Activated naive CD4-positive, alpha-beta T cell treated with anti-CD3 and anti-CD28 coated beads, Interleukin-2, amount 50 U/mL, for 24 hours (primary cell): ENCODE data around the gene SEMA5A.

Experiments
- H3K27ac Mint-ChIP-seq: one replicate; pipeline ENCODE4 v1.8.0; 2021; ENCODE audit warnings: mild to moderate bottlenecking, mixed read lengths
- H3K27me3 Mint-ChIP-seq: one replicate; pipeline ENCODE4 v1.8.0; 2021; ENCODE audit warnings: mixed read lengths
- H3K36me3 Mint-ChIP-seq: one replicate; pipeline ENCODE4 v1.8.0; 2021; ENCODE audit warnings: mixed read lengths
- H3K4me1 Mint-ChIP-seq: one replicate; pipeline ENCODE4 v1.8.0; 2021; ENCODE audit warnings: mixed read lengths
- H3K4me3 Mint-ChIP-seq: one replicate; pipeline ENCODE4 v1.8.0; 2021; ENCODE audit warnings: mild to moderate bottlenecking, mixed read lengths
- H3K9me3 Mint-ChIP-seq: one replicate; pipeline ENCODE4 v1.8.0; 2021; ENCODE audit warnings: mixed read lengths

The SEMA5A gene

DNA sequence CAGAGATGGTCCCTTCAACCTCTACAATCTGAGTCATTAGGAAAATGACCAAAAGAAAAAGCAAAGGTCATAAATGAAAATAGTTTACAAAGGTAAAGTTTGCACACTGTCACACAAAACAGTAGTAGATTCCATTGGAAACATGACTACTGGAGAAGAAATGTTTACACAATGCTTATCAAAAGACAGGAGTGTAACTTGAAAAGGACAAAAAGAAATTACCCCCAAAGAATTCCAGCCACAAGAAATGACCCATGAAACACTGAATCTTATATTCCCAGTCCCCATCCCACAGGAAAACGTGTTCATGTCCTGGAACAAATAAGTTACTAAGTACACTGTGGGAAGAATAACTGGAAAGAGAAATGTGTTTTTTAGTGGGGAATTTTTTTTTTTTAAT, 385.1 kb downstream of the SEMA5A start:
- H3K27me3 Mint-ChIP-seq = no peaks in the 10 kb centered on the region
- no peaks in the 10 kb centered on the region for H3K4me1 Mint-ChIP-seq

DNA sequence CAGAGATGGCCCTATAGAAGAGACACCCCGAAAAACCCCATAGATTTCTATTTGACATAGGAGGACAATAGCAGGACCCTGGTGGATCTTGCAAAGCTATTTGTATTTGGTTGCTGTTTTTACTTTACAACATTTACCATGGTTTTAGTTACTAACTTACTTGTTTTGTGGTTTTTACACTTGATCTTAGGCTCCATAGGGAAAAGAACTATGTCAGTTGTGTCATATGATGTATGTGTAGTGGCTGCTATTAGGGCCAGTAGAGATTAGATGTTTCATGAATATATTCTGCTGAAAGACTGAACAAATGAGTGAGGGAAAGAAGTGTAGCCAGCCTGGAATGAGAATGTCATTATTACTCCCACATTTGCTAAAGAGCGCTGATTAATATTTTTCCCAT, 388.1 kb downstream of the SEMA5A start:
- no peaks in the 10 kb centered on the region for H3K4me1 Mint-ChIP-seq
- H3K9me3 Mint-ChIP-seq = no peaks in the 10 kb centered on the region
- H3K36me3 Mint-ChIP-seq = no peaks in the 10 kb centered on the region
- H3K27me3 Mint-ChIP-seq = no peaks in the 10 kb centered on the region
- H3K4me3 Mint-ChIP-seq = no peak overlapping the region
- H3K27ac Mint-ChIP-seq = no peak overlapping the region

More for the DNA sequence above, 385.1 kb downstream of the SEMA5A start:
- Mint-ChIP-seq H3K36me3 (no peaks in the 10 kb centered on the region), H3K27ac (no peak overlapping the region), H3K9me3 (no peaks in the 10 kb centered on the region), H3K4me3 (no peak overlapping the region)

DNA sequence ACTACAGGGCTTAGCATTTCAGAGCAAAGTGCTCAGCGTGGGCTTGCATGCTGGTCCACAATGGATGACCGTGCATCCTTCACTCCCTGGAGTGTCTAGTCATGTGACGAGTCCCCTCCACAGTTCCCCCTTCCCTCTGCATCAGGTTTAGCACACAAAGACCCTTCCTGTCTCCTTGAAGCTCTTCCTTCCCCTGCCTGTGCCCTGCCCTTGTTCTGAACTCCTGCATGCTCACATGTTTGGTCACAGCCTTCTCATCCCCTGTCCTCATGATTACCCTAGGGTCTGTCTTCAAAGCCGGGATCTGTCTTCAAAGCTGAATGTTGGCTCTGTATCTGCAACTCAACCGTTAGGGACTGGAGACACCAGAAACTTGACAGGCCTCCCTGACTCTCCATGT, 388.9 kb downstream of the SEMA5A start:
- H3K27ac Mint-ChIP-seq = no peak overlapping the region
- no peak overlapping the region for H3K4me3 Mint-ChIP-seq
- H3K9me3 Mint-ChIP-seq = no peaks in the 10 kb centered on the region
- H3K36me3 Mint-ChIP-seq = no peaks in the 10 kb centered on the region
- H3K27me3 Mint-ChIP-seq = no peaks in the 10 kb centered on the region
- H3K4me1 Mint-ChIP-seq = no peaks in the 10 kb centered on the region

DNA sequence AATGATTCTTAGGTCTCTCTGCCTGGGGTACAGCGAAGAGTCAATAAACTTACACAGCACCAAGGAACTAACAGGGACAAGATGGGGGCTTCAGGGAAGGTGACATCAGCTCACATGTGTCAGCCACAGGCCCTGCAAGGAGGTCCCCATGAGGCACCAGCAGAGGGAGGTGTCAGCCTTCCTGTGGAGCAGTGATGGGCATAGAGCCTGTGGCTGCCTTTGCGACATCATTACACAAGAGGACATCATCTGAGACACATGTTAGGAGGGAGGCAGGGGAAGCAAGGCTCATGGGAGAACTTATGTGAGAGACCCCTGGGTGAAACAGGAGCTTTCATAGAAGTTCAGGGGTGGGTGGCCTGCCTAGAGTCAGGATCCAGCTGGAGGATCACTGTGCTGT, 389.6 kb downstream of the SEMA5A start:
- Mint-ChIP-seq H3K4me3 (no peak overlapping the region), H3K27me3 (no peaks in the 10 kb centered on the region), H3K9me3 (no peaks in the 10 kb centered on the region), H3K27ac (no peak overlapping the region), H3K4me1 (no peaks in the 10 kb centered on the region), H3K36me3 (no peaks in the 10 kb centered on the region)

DNA sequence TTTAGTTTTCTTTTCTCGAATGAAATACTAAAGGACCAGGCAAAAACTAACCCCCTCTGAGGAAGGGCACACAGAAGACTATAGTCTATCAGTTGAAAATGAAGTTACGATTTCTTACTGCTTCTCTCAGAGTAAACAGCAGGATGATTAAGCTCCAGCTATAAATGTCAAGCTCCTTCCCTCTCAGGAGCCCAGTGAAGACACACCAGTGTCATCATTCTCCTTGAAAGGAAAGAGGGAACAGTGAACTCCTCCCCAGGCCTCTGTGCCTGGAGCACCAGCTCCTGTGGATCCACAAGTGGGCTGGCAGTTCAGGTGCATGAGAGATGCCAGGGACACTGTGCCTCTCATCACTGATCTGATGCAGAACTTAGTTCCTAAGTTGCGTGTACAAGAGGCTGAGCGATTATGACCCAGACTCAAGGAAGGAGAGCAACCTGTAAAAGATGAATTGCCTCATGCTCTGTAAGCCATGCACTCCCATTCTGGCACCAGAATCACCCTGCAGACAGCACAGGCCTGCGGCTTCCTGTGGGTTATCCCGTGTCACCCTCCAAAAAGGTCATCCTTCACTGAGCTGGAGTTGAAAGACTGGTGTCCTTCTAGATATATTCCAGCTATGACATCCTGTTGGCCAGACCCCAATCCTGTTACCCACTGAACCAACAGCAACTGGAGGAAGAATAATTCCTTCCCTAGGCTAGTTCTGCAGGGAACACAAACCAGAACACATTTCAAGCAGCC, 394.0 kb downstream of the SEMA5A start:
- Mint-ChIP-seq H3K4me3 (no peak overlapping the region), H3K4me1 (no peaks in the 10 kb centered on the region), H3K27me3 (peaks cover 1% of the 10 kb centered on the region), H3K27ac (no peak overlapping the region), H3K9me3 (no peaks in the 10 kb centered on the region), H3K36me3 (no peaks in the 10 kb centered on the region)

DNA sequence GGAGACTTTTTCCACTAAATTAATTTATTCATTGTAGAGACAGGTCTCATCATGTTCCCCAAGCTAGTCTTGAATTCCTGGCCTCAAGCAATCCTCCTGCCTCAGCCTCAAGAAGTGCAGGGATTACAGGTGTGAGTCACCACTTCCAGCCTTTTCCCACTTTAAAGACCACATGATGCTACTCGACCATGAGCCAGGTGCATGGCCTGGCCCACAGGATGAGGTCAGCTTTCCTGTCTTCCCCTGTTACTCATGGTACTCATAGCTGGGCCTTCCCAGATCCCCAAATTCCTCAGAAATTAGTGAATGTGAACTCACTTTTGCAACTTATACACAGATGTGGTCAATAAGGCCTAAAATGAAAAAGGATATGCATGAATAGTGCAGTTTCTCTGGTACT, 395.9 kb downstream of the SEMA5A start:
- Mint-ChIP-seq H3K9me3 (no peaks in the 10 kb centered on the region), H3K36me3 (no peaks in the 10 kb centered on the region), H3K4me3 (no peak overlapping the region), H3K4me1 (no peaks in the 10 kb centered on the region), H3K27me3 (peaks cover 1% of the 10 kb centered on the region), H3K27ac (no peak overlapping the region)

DNA sequence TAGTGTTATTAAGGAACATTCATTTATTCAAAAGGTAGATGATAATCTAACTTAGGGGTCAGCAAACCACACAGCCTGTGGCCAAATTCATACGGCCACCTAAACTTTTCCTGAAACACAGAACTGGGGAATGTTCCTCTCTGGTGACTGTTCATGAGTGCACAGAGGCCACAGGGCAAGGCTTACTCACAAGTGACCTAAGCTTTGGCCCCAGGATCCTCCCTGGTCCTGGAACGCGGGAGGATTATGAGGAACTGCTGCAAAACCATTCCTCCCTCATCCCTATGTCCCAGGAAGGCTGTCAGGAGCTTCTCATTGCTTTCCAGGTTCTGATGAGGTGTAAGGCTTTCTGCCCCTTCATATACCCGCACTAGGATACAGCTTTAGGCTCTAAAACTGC, 397.6 kb downstream of the SEMA5A start:
- H3K9me3 Mint-ChIP-seq = no peaks in the 10 kb centered on the region
- H3K27me3 Mint-ChIP-seq = peaks cover 1% of the 10 kb centered on the region
- H3K4me3 Mint-ChIP-seq = no peak overlapping the region
- H3K27ac Mint-ChIP-seq = no peak overlapping the region
- no peaks in the 10 kb centered on the region for H3K36me3 Mint-ChIP-seq
- H3K4me1 Mint-ChIP-seq = no peaks in the 10 kb centered on the region

DNA sequence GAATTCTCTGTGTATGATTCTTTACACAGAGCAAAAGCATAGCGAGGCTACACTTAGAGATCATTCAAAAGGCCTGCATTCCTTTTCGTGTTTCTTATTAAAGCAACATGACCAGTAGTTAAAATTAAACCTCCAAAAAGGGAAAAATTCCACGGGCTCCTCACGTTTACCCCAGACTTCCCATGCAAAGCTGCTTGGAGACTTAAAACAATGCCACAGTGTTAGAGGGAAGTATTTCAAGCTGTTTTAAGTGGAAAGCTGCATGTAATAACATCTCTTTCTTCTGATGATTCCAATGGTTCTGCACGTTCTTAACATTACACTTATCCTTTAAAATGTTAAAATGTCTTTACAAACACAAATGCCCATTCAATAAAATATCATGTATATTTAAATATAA, 405.2 kb downstream of the SEMA5A start:
- H3K27me3 Mint-ChIP-seq = no peaks in the 10 kb centered on the region
- no peaks in the 10 kb centered on the region for H3K9me3 Mint-ChIP-seq
- H3K27ac Mint-ChIP-seq = no peak overlapping the region
- no peaks in the 10 kb centered on the region for H3K36me3 Mint-ChIP-seq
- H3K4me1 Mint-ChIP-seq = no peaks in the 10 kb centered on the region
- H3K4me3 Mint-ChIP-seq = no peak overlapping the region

DNA sequence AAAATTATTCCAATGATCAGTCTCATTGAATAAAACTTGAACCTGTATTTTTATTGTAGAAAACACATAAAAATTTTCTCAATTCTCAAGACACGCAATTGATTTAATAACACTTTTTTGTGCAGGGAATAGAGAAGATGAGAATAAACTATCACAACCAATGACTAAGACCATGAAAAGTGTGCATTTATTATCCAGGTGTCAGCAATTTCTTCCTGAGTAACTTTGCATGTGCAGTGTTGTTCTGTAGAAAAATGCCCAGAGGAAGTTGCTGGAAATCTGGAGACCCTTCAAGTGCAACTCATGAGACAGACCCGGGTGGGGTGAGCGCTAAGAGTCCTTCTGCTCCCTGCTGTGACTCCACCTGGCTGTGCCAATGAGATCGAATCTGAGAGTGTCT, 405.7 kb downstream of the SEMA5A start:
- no peak overlapping the region for H3K4me3 Mint-ChIP-seq
- no peaks in the 10 kb centered on the region for H3K36me3 Mint-ChIP-seq
- H3K27me3 Mint-ChIP-seq = no peaks in the 10 kb centered on the region
- H3K9me3 Mint-ChIP-seq = no peaks in the 10 kb centered on the region
- H3K27ac Mint-ChIP-seq = no peak overlapping the region
- no peaks in the 10 kb centered on the region for H3K4me1 Mint-ChIP-seq

DNA sequence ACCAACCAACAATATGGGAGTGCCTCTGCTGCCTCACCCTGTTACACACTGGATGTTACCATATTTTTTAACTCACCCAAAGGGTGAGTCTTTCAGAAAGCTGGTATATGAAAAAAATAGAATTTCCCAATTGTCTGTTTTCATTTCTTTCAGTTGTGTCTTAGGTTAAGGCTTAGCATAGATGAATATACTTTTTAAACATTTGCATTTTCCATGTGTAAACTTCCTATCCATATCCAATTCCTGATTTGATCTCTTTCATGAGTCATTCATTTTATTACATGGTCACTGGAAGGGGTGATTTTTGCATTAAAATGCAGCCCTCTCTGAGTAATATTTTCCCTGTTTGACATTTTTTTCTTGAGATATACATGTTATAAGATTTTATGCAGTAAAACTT, 406.5 kb downstream of the SEMA5A start:
- Mint-ChIP-seq H3K27ac (no peak overlapping the region), H3K27me3 (no peaks in the 10 kb centered on the region), H3K9me3 (no peaks in the 10 kb centered on the region), H3K36me3 (no peaks in the 10 kb centered on the region), H3K4me3 (no peak overlapping the region), H3K4me1 (no peaks in the 10 kb centered on the region)

DNA sequence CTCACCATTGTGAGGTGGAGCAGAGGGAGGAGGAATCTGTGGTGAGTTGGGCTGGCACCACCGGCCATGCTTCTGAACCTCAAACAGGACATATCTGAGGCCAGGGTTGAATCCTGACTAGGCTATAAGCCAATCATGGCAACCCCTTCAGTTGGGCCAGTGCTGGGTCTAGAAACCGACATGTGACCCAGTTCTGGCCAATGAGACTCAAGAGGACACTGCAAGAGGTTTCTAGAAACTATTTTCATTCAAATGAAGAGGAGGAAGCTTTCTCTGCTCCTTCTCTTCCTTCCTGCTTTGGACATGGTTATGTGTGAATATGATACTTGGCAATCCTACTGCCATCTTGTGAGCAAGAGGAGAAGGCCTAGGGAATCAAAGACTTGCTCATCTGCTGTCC, 417.7 kb downstream of the SEMA5A start:
- Mint-ChIP-seq H3K4me1 (no peaks in the 10 kb centered on the region), H3K36me3 (no peaks in the 10 kb centered on the region), H3K9me3 (peaks cover 5% of the 10 kb centered on the region), H3K4me3 (no peak overlapping the region), H3K27me3 (no peaks in the 10 kb centered on the region), H3K27ac (no peak overlapping the region)

DNA sequence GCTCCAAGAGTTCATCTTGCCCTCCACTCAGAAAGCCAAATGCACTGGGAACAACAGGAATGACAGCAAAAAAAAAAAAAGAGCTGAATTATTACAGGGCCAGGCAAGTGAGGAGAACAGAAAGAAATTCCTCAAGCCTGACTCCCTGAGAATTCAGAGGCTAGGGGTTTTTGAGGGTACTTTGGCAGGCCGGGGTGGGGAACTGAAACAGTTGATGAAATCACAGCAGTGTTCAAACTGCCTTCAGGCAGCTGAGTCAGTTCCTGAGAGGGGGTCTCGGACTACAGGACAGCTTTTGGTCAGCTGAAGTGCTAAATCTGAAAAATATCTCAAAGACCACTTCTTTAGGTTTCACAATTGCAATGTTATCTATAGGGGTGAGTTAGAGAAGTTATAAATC, 419.4 kb downstream of the SEMA5A start:
- Mint-ChIP-seq H3K27ac (no peak overlapping the region), H3K4me3 (no peak overlapping the region), H3K4me1 (no peaks in the 10 kb centered on the region), H3K36me3 (no peaks in the 10 kb centered on the region), H3K27me3 (no peaks in the 10 kb centered on the region), H3K9me3 (peaks cover 5% of the 10 kb centered on the region)

DNA sequence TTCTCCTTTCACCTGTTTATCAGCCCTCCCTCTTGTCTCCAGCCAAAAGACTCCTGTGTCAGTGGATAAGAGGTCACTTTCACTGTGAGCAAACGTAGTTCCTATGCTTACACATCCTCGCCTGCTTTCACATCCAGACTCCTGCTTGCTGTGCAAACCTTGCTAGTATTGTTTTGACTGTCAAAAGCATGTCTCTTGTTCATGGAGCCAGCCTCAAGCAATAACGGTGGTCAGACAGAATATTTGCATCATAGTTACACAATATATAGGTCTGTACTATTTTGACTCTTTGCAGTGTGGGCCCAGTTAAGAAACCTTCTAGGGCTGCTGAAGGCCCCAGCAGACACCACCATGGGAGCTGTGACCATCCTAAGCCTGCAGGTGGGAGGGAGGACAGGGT, 420.0 kb downstream of the SEMA5A start:
- Mint-ChIP-seq H3K27ac (no peak overlapping the region), H3K36me3 (no peaks in the 10 kb centered on the region), H3K4me3 (no peak overlapping the region), H3K9me3 (peaks cover 5% of the 10 kb centered on the region), H3K4me1 (no peaks in the 10 kb centered on the region), H3K27me3 (no peaks in the 10 kb centered on the region)

DNA sequence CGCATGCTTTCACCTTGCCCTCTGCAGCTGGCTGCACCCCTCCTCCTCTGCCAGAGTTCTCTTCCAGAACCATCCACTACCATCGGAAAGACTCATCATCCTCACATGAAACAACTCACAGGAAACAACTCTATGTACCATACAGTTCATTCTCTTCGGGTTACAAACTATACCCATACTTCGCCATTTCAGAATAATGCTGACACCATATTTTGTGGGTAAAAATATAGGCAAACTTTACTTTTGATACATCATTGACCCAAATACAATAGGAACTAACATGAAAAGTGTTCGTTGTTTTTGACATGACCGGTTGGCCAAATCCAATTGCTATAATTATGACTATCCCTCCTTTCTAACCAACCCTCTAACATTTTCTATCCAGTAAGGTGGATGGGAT, 421.0 kb downstream of the SEMA5A start:
- Mint-ChIP-seq H3K27ac (no peak overlapping the region), H3K4me3 (no peak overlapping the region), H3K4me1 (no peaks in the 10 kb centered on the region), H3K27me3 (no peaks in the 10 kb centered on the region), H3K36me3 (no peaks in the 10 kb centered on the region), H3K9me3 (peaks cover 5% of the 10 kb centered on the region)

DNA sequence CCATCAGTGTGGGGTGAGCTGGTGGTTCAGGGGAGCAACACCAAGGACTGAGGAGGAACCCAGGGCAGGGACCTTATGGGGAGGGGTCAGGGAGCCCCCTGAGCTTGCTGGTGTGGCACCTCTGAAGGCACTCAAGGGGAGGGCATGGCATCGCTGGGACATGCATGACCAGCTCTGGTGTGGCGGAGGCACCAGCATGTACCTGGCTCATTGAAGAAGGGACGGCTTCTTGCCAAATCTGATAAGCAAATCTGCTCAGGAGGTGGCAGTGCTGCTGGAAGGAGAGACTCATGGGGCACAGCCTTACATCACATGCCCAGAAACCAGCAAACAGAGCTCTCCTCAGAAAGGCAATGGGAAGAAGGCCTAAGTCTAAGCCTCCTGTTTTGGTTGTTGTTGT, 421.8 kb downstream of the SEMA5A start:
- no peaks in the 10 kb centered on the region for H3K27me3 Mint-ChIP-seq

DNA sequence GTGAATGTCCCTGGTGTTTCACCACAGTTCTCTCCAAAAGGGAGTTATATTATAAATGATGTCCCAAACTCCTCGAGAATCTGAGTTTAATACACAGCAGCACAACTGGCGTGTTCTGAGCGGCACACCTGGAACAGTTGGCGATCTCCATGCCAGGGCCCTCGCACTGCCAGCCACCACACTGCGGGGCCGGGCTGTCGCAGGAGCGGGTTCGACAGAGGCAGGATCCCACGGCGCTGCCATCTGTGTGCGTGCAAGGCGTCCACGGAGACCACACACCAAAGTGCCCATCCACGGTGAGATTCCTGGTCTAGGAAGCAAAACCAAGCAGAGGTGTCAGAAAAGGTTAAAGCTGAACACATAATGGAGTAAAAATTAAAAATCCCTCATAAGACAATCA, 423.3 kb downstream of the SEMA5A start:
- no peaks in the 10 kb centered on the region for H3K27me3 Mint-ChIP-seq
- H3K4me1 Mint-ChIP-seq = no peaks in the 10 kb centered on the region
- no peak overlapping the region for H3K4me3 Mint-ChIP-seq
- peaks cover 5% of the 10 kb centered on the region for H3K9me3 Mint-ChIP-seq
- H3K27ac Mint-ChIP-seq = no peak overlapping the region
- no peaks in the 10 kb centered on the region for H3K36me3 Mint-ChIP-seq

More for the DNA sequence above, 421.8 kb downstream of the SEMA5A start:
- Mint-ChIP-seq H3K9me3 (peaks cover 5% of the 10 kb centered on the region), H3K4me1 (no peaks in the 10 kb centered on the region), H3K27ac (no peak overlapping the region), H3K36me3 (no peaks in the 10 kb centered on the region), H3K4me3 (no peak overlapping the region)

DNA sequence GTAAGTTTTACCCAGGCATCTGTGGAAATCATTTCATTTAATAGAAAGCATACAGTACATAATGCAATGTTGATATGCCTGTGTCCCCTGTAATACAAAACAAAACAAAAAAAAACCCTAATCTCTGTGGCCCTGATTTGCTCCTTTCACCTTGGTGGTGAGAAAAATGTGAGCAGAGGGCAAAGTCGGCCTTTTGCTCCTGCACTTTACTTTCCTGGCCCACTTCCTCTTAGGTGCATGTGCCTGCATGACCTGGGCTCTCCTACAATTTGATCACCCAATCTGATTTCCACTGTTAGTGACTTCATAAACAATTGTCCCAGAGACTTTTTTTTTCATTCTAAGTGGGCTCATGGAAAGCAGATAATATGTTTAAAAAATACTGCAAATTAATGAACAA, 424.3 kb downstream of the SEMA5A start:
- H3K27ac Mint-ChIP-seq = no peak overlapping the region
- H3K4me1 Mint-ChIP-seq = no peaks in the 10 kb centered on the region
- no peaks in the 10 kb centered on the region for H3K36me3 Mint-ChIP-seq
- H3K27me3 Mint-ChIP-seq = no peaks in the 10 kb centered on the region
- no peak overlapping the region for H3K4me3 Mint-ChIP-seq
- peaks cover 5% of the 10 kb centered on the region for H3K9me3 Mint-ChIP-seq
